ENCODE results near the gene FBXL15.

Gene FBXL15, protein sequence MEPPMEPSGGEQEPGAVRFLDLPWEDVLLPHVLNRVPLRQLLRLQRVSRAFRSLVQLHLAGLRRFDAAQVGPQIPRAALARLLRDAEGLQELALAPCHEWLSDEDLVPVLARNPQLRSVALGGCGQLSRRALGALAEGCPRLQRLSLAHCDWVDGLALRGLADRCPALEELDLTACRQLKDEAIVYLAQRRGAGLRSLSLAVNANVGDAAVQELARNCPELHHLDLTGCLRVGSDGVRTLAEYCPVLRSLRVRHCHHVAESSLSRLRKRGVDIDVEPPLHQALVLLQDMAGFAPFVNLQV

DNA sequence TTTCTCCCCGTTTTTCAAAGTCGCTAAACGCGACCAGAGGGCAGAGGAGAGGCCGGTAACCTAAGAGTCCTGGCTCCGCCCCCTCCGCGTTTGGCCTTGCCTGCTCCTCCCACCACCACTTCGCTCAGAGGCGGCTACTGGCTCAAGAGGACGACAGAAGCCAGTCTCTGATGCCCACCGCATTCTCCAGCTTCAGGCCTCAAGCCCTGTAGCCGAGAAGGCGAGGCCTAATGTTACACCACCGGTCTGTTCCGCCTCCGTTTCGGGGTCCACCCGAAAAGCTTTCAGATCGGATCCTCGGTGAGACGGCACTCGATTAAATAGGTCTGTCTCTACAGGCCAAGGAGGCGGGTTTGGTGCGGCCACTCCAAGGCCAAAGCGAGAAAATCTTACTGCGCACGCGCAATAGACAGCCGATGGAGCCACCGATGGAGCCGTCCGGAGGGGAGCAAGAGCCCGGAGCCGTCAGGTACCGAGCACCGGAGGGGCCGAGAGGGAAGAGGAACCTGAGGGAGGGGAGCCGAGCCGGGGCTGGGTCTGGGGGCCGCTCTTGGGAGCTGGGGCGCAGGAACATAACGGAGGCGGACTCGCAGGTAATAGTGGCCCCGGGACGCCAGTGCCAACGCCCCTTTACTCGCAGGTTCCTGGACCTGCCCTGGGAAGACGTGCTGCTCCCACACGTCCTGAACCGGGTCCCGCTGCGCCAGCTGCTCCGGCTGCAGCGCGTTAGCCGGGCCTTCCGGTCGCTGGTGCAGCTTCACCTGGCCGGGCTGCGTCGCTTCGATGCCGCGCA is at the start of gene FBXL15:
FBXL15 (plus strand) TSS at position 123 of the 793 bp plus-strand sequence; CDS start at position 417, 294 bp downstream.
- peak; percentile 66 for DNase-seq

DNA sequence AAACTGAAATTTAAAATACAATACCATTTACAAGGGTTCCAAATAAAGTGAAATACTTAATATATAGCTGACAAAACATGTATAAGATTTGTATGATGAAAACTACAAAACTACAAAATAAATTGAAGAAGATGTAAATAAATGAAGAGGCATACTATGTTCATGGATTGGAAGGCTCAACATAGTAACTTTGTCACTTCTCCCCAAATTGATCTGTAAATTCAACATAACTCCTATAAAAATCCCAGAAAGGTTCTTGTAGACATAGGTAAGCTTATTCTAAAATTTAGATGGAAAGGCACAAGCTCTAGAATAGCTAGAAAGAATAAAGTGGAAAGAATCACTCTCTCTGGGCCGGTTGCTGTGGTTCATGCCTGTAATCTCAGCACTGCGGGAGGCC is 49.3 kb upstream of the FBXL15 start:
- no peak for DNase-seq

DNA sequence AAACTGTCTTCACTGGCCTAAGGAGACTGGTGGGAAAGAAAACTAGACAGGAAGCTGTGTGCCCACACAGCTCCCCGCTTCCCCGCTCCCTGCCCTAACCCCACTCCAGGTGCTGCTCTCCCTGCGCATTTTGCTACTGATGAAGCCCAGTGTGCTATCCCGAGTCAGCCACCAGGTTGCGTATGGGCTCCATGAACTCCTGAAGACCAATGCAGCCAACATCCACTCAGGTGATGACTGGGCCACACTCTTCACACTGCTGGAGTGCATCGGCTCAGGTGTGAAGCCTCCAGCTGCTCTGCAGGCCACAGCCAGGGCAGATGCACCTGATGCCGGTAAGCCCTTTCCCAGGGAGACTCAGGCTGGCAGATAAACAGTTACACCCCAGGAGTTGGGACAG is 45.4 kb upstream of the FBXL15 start:
- no peak for DNase-seq

DNA sequence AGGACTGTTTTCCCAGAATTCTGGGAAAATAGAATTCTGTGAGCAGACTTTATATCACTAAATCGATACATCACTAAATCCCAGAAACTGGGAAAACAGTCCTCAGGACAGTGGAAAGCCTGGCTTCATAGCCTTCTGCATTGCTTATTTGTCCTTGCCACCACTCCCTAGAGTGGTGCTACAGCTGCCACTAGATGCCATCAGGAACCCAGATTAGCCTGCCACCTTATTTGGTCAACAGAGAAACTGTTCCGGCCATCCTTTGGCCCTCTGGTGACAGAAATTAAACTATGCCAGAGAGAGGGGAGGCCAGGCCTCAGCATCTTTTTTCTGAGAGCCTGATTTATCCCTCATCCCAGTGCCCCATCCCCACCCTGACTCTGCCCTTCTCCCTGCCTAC is 44.8 kb upstream of the FBXL15 start:
- no peak for DNase-seq

DNA sequence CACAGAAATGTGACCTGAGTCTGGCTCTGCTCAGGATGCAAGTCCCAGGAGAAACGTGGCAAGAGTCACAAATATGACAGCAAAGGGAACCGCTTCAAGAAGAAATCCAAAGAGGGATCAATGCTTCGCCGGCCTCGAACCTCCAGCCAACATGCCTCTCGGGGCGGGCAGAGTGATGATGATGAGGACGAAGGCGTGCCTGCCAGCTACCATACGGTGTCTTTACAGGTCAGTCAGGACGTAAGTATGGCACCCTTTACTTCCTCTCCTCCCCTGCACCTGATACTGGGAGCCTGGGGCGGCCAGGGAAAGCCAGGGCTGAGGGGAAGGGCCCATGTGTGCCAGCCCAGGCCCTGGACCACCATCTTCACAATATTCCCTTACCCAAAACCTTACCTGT is 43.7 kb upstream of the FBXL15 start:
- DNase-seq = no peak

DNA sequence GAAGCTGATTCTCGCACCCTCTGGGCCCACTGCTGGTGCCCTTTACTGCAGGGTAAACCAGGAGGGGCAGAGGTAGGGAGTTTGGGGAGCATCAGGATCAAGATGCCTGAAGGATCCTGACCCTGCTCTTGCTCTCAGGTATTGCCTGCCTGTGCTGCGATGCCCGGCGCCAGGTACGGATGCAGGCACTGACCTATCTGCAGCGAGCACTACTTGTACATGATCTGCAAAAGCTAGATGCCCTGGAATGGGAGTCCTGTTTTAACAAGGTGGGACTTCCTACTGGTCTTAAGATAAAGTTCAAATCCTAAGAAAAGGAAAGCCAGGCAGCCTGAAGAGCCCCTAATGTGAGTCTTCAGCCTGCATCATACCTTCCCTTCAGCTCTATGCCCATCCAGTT is 41.3 kb upstream of the FBXL15 start:
- DNase-seq = no peak

DNA sequence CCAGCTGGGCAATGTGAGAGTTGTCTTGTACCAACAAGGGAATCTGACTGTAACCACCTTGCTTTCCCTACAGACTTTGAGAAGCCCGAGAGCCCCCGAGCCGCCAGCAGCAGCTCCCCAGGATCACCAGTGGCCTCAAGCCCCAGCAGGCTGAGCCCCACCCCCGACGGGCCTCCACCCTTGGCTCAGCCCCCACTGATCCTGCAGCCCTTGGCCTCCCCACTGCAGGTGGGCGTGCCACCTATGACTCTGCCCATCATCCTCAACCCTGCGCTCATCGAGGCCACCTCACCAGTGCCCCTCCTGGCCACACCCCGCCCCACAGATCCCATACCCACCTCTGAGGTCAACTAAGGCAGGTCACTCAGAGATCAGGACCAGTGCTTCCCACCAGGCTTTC is 38.7 kb upstream of the FBXL15 start:
- DNase-seq = no peak

DNA sequence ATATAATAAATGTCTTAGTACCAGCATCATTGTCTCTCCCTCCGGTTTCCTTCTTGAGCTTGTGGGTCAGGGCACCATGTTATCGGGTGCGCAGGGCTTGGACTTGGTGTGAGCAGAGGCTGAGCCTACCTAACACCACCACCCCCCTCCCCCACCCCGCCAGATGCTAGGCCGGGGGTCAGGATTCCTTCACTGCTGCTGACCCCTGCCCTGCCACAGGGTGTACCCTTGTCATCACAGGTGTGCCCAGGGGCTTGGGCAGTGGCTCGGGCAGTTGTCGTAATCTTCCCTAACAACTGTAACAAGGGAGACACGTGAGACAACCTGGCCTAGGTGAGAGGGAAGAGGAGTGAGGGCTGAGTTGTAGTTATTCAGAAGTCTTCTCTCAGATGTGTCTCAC is 37.8 kb upstream of the FBXL15 start:
- DNase-seq = no peak

DNA sequence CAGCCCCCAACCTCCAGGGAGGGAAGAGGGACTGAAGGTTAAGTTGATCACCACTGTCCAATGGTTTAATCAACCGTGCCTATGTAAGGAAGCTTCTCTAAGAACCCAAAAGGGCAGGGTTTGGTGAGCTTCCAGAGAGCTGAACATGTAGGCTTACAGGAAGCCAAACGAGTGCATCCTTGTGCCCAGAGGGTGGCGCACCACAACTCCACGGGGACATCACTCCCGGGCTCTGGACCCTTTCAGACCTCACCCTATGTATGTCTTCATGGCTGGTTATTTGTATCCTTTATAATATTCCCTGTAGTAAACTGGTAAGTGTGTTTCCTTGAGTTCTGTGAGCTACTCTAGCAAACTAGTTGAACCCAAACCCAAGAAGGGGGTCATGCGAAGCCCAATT is 36.6 kb upstream of the FBXL15 start:
- no peak for DNase-seq

DNA sequence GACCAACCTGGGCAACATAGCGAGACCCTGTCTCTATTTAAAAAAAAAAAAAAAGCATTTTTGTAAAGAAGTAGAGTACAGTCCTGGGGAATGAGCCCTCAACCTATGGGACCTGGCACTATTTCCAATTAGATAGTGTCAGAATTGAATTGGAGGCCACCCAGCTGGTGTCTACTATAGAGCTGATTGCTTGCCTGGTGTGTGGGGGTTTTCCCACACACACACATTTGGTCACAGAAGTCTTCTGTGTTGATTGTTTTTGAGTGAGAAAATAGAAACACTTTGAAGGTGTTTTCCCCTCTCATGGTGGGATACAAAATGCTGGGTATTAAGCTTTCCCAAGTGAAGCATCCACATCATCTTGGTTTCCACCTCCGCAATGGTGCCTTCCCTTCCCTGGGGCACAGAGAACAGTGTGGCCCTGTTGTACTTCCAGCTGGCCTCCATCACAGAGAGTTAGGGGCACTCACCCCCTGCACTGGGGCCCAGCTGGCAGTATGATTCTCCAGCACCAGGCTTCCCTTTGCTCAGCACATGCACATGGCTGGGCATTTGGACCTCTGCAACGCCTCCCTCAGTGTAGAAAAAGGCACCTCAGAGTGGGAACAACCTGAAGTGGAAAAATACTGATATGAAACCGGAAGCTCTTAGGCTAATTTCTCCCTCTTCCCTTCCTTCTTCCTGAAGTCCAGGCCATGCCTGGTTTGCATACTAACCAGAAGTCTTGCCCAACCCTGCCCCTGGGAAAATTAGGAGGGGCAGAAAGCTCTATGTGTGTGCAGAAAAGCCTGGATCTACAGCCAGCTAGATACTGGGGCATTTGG is 35.8 kb upstream of the FBXL15 start:
- DNase-seq = no peak

DNA sequence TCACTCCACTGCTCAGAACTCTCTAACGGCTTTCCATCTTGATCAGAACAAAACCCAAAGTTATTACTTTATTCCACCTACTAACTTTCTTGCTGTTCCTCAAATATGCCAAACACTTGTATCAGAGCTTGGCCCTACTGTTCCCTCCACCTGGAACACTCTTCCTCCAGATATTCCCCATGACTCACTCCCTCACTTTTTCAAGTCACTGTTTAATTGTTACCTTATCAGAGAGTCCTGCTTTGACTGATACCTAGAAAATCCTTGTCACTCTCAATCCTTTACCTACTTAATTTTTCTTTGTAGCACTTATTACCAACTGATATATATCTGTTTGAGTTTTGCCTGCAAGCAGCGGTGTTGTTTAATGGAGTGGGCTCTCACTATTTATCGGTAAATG is 30.7 kb upstream of the FBXL15 start:
- no peak for DNase-seq

DNA sequence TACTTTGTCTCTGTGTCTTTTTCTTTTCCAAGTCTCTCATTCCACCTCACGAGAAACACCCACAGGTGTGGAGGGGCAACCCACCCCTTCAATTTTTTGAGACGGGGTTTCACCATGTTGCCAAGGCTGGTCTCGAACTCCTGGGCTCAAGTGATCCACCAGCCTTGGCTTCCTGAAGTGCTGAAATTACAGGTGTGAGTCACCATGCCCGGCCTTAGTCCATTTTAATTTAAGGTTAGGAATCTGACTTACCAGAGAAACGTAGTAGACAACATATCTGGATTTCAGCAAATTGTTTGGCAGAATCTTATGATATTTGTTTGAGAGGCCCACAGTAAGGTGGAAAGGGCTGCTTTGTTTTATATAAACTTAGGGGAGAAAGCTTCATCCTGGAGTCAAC is 28.3 kb upstream of the FBXL15 start:
- DNase-seq = no peak

DNA sequence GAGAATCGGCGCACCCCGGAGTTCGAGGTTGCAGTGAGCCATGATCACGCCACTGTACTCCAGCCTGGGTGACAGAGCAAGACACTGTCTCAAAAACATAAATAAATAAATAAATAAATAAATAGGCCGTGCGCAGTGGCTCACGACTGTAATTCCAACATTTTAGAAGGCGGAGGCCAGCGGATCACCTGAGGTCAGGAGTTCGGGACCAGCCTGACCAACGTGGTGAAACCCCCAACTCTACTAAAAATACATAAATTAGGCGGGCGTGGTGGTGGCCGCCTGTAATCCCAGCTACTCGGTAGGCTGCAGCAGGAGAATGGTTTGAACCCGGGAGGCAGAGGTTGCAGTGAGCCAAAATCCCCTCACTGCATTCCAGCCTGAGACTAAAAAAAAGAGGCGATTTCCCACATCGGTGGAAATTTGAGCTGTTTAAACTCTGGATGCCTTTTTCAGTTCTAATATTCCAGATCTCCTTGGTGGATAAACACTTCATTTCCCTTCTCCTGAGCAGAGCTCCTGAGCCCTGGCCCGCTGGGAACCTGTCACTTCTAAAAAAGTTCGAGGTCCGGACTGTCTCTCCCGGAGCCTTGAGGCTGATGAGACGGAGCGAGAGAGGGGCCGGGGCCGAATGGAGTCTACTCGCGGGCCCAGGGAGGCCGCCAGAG is 27.1 kb upstream of the FBXL15 start:
- no peak for DNase-seq

DNA sequence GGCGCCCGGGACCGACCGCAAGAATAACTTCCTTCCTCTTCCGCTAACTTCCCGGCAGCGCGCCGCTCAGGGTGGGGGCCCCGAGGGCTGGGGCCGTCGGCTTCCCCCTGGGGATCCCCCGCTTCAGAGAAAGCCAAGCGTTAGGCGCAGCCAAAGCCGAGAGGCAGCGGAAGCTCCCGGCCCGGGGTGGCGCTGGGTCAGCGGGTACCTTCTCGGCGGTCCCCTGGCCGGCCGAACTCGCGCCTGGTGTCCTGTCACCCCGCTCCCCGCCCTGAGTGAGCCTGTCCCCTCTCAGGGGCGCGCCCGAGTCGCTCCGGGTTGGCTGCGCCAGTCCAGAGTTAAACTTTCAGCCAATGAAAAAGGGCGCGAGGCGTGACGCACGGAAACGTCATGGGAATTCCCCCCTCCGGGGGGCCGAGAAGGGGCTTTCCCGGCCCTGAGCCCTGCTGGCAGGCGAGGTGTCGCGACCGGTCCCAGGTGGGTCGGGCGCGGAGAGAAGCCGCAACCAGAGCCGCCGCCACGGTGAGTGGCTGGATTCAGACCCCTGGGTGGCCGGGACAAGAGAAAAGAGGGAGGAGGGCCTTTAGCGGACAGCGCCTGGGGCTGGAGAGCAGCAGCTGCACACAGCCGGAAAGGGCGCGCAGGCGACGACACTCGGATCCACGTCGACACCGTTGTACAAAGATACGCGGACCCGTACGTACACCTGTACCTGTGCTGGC is 26.4 kb upstream of the FBXL15 start:
- peak; percentile 73 for DNase-seq

DNA sequence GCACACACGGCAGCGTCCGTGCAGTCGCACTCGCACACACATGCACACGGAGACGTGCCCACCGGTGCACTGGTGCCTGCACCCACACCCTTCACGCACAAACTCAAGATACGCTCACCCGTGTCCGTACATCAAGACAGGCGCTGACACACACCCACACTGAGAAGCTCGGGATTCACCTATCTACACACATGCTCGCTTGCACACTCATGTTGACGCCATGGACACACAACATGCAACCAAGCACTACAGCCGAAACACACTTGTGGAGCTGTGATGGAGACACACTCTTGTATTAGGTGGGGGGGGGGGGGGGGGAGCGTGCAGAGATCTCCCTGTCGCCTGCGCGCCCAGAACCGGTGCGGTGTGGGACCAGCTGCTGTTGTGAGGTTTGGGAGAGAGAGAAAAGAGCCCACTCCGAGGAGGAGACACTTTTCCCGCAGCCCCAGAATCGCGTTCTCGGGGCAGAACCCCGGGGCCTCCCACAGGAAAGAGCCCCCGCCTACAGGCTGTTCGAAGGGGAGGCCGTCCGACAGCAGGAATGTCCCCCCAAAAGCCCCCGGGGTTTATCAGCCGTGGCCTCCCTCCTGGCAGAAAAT is 25.7 kb upstream of the FBXL15 start:
- DNase-seq = no peak

DNA sequence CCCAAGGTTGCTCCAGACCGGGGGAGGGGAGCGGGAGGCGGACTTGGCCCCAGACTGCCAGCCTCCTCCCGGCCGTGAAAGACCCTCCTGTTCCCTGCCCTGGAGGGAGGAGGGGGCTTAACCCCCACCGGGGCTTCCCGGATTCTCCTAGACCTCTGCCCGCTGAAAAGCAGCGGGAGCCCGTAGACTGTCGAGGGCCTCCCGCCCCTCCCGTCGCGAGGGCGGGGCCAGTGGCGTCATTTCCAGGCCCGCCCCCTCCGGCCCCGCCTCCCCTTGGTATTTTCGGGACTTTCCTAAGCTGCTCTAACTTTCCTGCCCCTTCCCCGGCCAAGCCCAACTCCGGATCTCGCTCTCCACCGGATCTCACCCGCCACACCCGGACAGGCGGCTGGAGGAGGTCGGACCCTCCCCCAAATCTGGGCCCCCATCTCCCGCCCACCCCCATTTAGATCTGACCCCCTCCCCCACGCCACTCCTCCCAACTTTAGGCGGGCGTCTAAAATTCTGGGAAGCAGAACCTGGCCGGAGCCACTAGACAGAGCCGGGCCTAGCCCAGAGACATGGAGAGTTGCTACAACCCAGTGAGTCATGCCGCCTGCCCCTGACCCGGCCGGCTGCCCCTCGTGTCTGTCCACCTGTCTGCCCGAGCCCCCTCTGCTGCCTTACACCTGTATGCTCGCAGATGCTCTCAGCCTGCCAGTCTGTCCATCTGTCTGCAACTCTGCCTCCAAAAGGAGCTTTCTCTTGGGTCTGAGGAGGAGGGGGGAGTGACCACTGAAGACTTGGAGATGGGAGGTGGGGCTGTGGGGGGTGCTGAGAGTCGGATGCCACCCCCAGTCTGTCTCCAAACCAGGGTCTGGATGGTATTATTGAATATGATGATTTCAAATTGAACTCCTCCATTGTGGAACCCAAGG is 25.0 kb upstream of the FBXL15 start, which contains the start of gene NFKB2:
NFKB2 (plus strand) TSS at position 306 of the 917 bp plus-strand sequence; CDS start at position 561, 255 bp downstream.
- DNase-seq = peak; percentile 68

DNA sequence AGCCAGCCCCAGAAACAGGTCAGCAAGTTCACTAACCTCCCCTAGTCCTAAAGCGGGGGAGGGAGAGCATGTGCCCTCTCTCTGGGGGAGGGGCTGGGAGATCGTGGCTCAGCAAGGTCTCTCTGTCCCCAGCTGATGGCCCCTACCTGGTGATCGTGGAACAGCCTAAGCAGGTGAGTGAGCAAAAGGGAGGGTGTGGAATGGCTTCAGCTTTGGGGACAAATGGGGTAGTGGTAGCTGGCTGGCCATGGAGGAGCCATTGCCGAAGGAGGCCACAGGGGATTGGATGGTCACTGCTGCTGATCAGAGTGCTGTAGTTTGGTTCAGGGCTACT is 24.4 kb upstream of the FBXL15 start:
- no peak for DNase-seq

DNA sequence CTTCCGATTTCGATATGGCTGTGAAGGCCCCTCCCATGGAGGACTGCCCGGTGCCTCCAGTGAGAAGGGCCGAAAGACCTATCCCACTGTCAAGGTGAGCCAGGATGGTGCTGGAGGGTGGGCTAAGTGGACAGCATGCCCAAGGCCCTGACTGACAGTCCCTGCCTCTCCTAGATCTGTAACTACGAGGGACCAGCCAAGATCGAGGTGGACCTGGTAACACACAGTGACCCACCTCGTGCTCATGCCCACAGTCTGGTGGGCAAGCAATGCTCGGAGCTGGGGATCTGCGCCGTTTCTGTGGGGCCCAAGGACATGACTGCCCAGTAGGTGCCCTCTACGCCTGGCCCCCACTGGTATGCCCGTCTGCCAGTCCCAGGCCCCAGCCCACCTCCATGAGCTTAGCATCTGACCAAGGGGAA is 23.9 kb upstream of the FBXL15 start:
- DNase-seq = no peak

DNA sequence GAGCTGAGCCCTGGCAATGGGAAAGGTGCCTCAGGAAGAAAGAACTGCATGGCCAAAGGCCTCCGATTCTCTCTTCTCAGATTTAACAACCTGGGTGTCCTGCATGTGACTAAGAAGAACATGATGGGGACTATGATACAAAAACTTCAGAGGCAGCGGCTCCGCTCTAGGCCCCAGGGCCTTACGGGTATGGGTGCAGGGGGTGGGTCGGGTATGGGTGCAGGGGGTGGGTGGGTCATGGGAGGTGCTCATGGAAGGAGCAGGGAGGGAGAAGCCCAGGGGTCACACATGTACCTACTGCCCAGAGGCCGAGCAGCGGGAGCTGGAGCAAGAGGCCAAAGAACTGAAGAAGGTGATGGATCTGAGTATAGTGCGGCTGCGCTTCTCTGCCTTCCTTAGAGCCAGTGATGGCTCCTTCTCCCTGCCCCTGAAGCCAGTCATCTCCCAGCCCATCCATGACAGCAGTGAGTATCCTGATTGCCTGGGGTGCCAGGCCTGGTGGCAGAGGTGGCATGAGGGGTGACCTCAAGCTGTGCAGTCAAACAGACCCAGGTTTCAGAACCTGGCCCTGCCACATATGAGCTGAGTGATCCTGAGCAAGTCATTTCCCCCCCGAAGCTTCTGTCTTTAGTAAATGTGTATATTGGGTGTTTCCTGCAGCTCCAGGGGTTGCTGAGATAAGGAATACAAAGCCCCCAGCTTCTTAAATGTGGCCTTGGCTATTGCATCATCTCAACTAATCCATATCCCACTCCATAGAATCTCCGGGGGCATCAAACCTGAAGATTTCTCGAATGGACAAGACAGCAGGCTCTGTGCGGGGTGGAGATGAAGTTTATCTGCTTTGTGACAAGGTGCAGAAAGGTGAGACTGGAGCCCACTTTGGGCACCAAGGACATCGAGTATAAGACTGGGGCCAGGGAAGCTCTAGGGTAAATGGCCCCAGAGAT is 23.1 kb upstream of the FBXL15 start:
- no peak for DNase-seq
